SK-N-MC (cell line): ENCODE results near the gene PDIA2.

Experiments
- EZH2 ChIP-seq: fragments of 200-600 bp; sonication (generic); IDR thresholded peaks from one replicate; pipeline ENCODE4 v1.6.1; 2017; ENCODE audit warnings: antibody characterized with exemption
- FOXP2 ChIP-seq: optimal IDR thresholded peaks from 2 replicates; pipeline ENCODE3; 2011; ENCODE audit warnings: mild to moderate bottlenecking, moderate library complexity; ENCODE audit not compliant: insufficient read depth; ENCODE audit errors: extremely low read length, control extremely low read depth
- POLR2AphosphoS5 ChIP-seq: IDR thresholded peaks from 2 replicates; pipeline ENCODE4 v1.6.1; 2012; ENCODE audit warnings: mild to moderate bottlenecking, low read depth, low read length, borderline replicate concordance

- TF ChIP-seq EZH2 (no peak), FOXP2 (no peak), POLR2AphosphoS5 (peak; percentile 67)
These were observed 48.3 kb upstream of the PDIA2 start, which contains the start of gene FAM234A for GRCh38 chr16:234468-235305.
